ENCODE measurements around the gene PTGES. TPM values are rescaled to one million over a fixed set of nuclear protein-coding genes. Genes with fewer than 3 reads are reported as not detected.

Gene PTGES
- total RNA-seq, 1 experiment from 2014 or later = 2.4 TPM

DNA sequence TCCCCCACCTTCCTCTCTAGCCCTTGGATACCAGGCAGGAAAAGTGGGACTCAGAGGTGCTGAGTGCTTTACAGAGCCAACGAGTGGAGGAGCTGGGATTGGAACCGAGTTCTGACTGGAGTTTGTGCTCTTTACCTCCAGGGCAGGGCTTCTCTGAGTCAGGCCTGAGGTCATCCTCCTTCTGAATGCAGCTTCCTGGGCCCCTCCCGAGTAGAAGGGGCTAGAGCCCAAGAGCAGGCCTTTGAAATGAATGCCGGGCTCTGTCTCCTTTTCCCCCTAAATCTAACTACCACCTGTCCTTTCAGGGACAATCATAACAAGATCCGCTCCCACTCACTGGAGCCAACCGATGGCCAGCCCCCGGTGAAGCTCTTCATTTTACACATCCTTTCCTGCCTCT, 12.7 kb downstream of the PTGES start:
- Histone ChIP-seq H4K8ac (replicated peaks; ENCODE audit: insufficient read length, low read depth, low read length) (no peak overlapping the region), H2BK120ac (ENCODE audit: low read depth, low read length, poor library complexity, severe bottlenecking) (no peak overlapping the region), H4K91ac (ENCODE audit: insufficient read length, low read depth, low read length) (no peak overlapping the region), H3K4me1 (ENCODE audit: insufficient read depth, low read length) (no peaks in the 10 kb centered on the region), H2BK5ac (ENCODE audit: insufficient read length, low read length) (no peak overlapping the region), H3K56ac (ENCODE audit: insufficient read length, low read depth, low read length) (no peak overlapping the region), H2BK15ac (ENCODE audit: low read depth, low read length) (no peak overlapping the region), H3K4ac (ENCODE audit: low read depth, low read length) (no peak overlapping the region), H4K5ac (ENCODE audit: insufficient read length, low read depth, low read length) (no peak overlapping the region), H3K23ac (ENCODE audit: insufficient read length, low read depth, low read length) (no peak overlapping the region), H3K9me3 (ENCODE audit: control insufficient read depth, low read depth, low read length) (no peaks in the 10 kb centered on the region), H2BK20ac (ENCODE audit: low read depth, low read length, poor library complexity, severe bottlenecking) (no peak overlapping the region), H2AFZ (ENCODE audit: low read length) (no peak overlapping the region), H3K79me1 (ENCODE audit: insufficient read depth, low read depth, low read length, poor library complexity, severe bottlenecking) (no peaks in the 10 kb centered on the region), H3K27ac (ENCODE audit: insufficient read length, low read depth, low read length) (no peak overlapping the region), H3T11ph (ENCODE audit: low read length) (no peak overlapping the region), H3K4me2 (ENCODE audit: insufficient read depth, insufficient read length, low read length) (no peak overlapping the region), H2BK12ac (ENCODE audit: insufficient read length, low read depth, low read length) (no peak overlapping the region), H3K18ac (ENCODE audit: insufficient read length, low read depth, low read length) (no peak overlapping the region), H3K14ac (ENCODE audit: insufficient read depth, low read length) (no peak overlapping the region), H4K20me1 (ENCODE audit: control insufficient read depth, insufficient read depth, insufficient read length) (no peaks in the 10 kb centered on the region), H3K23me2 (ENCODE audit: insufficient read length, low read depth, low read length, poor library complexity, severe bottlenecking) (peaks cover 4% of the 10 kb centered on the region), H3K79me2 (ENCODE audit: insufficient read depth, low read length) (no peaks in the 10 kb centered on the region), H3K27me3 (ENCODE audit: insufficient read depth, low read length) (no peaks in the 10 kb centered on the region), H2AK5ac (ENCODE audit: insufficient read length, low read length) (no peak overlapping the region), H3K9ac (ENCODE audit: extremely low read depth, insufficient read length, low read length) (no peak overlapping the region)
- H3K4me1 Mint-ChIP-seq = peaks cover 2 to 5% of the 10 kb centered on the region in 2 experiments; a peak in 3 of 4 replicates
- H3K4me3 Mint-ChIP-seq = no peak overlapping the region
- no peaks in the 10 kb centered on the region for H3K9me3 Mint-ChIP-seq
- TF ChIP-seq, protein P1, sequence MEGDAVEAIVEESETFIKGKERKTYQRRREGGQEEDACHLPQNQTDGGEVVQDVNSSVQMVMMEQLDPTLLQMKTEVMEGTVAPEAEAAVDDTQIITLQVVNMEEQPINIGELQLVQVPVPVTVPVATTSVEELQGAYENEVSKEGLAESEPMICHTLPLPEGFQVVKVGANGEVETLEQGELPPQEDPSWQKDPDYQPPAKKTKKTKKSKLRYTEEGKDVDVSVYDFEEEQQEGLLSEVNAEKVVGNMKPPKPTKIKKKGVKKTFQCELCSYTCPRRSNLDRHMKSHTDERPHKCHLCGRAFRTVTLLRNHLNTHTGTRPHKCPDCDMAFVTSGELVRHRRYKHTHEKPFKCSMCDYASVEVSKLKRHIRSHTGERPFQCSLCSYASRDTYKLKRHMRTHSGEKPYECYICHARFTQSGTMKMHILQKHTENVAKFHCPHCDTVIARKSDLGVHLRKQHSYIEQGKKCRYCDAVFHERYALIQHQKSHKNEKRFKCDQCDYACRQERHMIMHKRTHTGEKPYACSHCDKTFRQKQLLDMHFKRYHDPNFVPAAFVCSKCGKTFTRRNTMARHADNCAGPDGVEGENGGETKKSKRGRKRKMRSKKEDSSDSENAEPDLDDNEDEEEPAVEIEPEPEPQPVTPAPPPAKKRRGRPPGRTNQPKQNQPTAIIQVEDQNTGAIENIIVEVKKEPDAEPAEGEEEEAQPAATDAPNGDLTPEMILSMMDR (conservative IDR thresholded peaks at IDR 0.05) = no peak
- WGBS (ENCODE audit: extremely low coverage, insufficient read length, low lambda C conversion rate) = no CpG with 5 or more reads among the region's 7 CpGs
- H3K36me3 Mint-ChIP-seq (ENCODE audit: insufficient read depth in 1 of 3, low read depth in 3 of 3) = no peaks in the 10 kb centered on the region
- H3K27ac Mint-ChIP-seq = no peak overlapping the region; a peak in 2 of 7 replicates
- no peak for DNase-seq
- peaks cover 12% of the 10 kb centered on the region for H3K27me3 Mint-ChIP-seq (ENCODE audit: low read depth)

All from H9 (cell line).